HG03139 (cell line): Measurements from ENCODE around the gene CTIF.
"Not testable (repeated sequence)": the region's sequence is repeated elsewhere in the genome, so short reads cannot be mapped to it uniquely, and the experiment has no call there.

ENCODE experiments used
- ATAC-seq: cut with Tn5 transposase; IDR thresholded peaks from one replicate; pipeline ENCODE4 v1.9.1; 2021; ENCODE audit not compliant: unreplicated experiment

Gene CTIF

GRCh38 chr18:48700446-48700845 lies 161.6 kb downstream of the CTIF start:
- no peak for ATAC-seq

GRCh38 chr18:48702346-48703027 lies 163.7 kb downstream of the CTIF start:
- ATAC-seq: no peak

GRCh38 chr18:48703028-48703386 lies 164.2 kb downstream of the CTIF start:
- no peak for ATAC-seq

GRCh38 chr18:48703418-48703817 lies 164.6 kb downstream of the CTIF start:
- no peak for ATAC-seq

- no peak for ATAC-seq
These were observed 166.2 kb downstream of the CTIF start for GRCh38 chr18:48705043-48705442.

- ATAC-seq: no peak
These were observed 166.7 kb downstream of the CTIF start for GRCh38 chr18:48705531-48705930.

GRCh38 chr18:48706731-48707130 lies 167.9 kb downstream of the CTIF start:
- no peak for ATAC-seq

GRCh38 chr18:48707636-48708296 lies 168.9 kb downstream of the CTIF start:
- ATAC-seq: no peak

GRCh38 chr18:48708807-48709206 lies 170.0 kb downstream of the CTIF start:
- ATAC-seq: no peak

- ATAC-seq: no peak
These were observed 170.7 kb downstream of the CTIF start for GRCh38 chr18:48709371-48710062.

GRCh38 chr18:48711651-48712486 lies 173.0 kb downstream of the CTIF start:
- ATAC-seq: no peak

GRCh38 chr18:48713309-48713708 lies 174.5 kb downstream of the CTIF start:
- no peak for ATAC-seq

GRCh38 chr18:48714873-48715272 lies 176.0 kb downstream of the CTIF start:
- ATAC-seq: no peak

GRCh38 chr18:48715711-48716361 lies 177.0 kb downstream of the CTIF start:
- ATAC-seq: no peak

GRCh38 chr18:48717227-48717626 lies 178.4 kb downstream of the CTIF start:
- ATAC-seq: not testable (repeated sequence)

GRCh38 chr18:48718251-48718959 lies 179.6 kb downstream of the CTIF start:
- ATAC-seq: no peak

- no peak for ATAC-seq
These were observed 180.6 kb downstream of the CTIF start for GRCh38 chr18:48719388-48719787.

- no peak for ATAC-seq
These were observed 181.3 kb downstream of the CTIF start for GRCh38 chr18:48719974-48720654.

GRCh38 chr18:48720655-48721025 lies 181.8 kb downstream of the CTIF start:
- no peak for ATAC-seq

GRCh38 chr18:48721312-48721711 lies 182.5 kb downstream of the CTIF start:
- ATAC-seq: no peak
